Measurements from ENCODE around the gene MIEF2. TPM values are rescaled to one million over a fixed set of nuclear protein-coding genes. Genes with fewer than 3 reads are reported as not detected.

The MIEF2 gene
- total and polyA plus RNA-seq, 3 experiments from 2014 or later, result 5.5 to 14.1 (median 5.6) TPM

GRCh38 chr17:18229771-18230170, 30.7 kb upstream of the MIEF2 start:
- ChIA-PET POLR2A (no interaction called here), CTCF (no interaction called here)
- peaks cover 22 to 42% (median 27%) of the 10 kb centered on the region in 3 donors for H3K4me1 Mint-ChIP-seq
- no peaks in the 10 kb centered on the region for H3K27me3 Mint-ChIP-seq
- H3K9me3 Mint-ChIP-seq, result no peaks in the 10 kb centered on the region
- Histone ChIP-seq H3K4me3 (ENCODE audit: low read length) (no peak overlapping the region), H3K27me3 (ENCODE audit: insufficient read depth, low read length, poor library complexity, severe bottlenecking) (no peaks in the 10 kb centered on the region), H3K27ac (ENCODE audit: low read depth, low read length) (no peak overlapping the region), H3K9me3 (ENCODE audit: low read length) (no peaks in the 10 kb centered on the region), H3K36me3 (ENCODE audit: insufficient read depth, low read length) (no peaks in the 10 kb centered on the region), H3K4me1 (ENCODE audit: insufficient read depth, low read length) (peaks cover 16% of the 10 kb centered on the region)
- H3K27ac Mint-ChIP-seq, result peak overlapping the region in 1 of 8 donors; percentile 17
- no peak overlapping the region for H3K4me3 Mint-ChIP-seq
- no peak for DNase-seq
- peaks cover 0 to 26% (median 0%) of the 10 kb centered on the region in 3 donors for H3K36me3 Mint-ChIP-seq

GRCh38 chr17:18230288-18231141, 29.9 kb upstream of the MIEF2 start:
- DNase-seq, result no peak
- ChIA-PET CTCF (no interaction called here), POLR2A (no interaction called here)
- Mint-ChIP-seq H3K27ac (no peak overlapping the region), H3K27me3 (no peaks in the 10 kb centered on the region), H3K4me3 (no peak overlapping the region), H3K36me3 (peaks cover 0 to 34% (median 0%) of the 10 kb centered on the region in 3 donors), H3K9me3 (no peaks in the 10 kb centered on the region), H3K4me1 (peaks cover 22 to 38% (median 27%) of the 10 kb centered on the region in 3 donors)
- Histone ChIP-seq H3K36me3 (ENCODE audit: insufficient read depth, low read length) (no peaks in the 10 kb centered on the region), H3K9me3 (ENCODE audit: low read length) (no peaks in the 10 kb centered on the region), H3K4me3 (ENCODE audit: low read length) (no peak overlapping the region), H3K4me1 (ENCODE audit: insufficient read depth, low read length) (peaks cover 12% of the 10 kb centered on the region), H3K27ac (ENCODE audit: low read depth, low read length) (no peak overlapping the region), H3K27me3 (ENCODE audit: insufficient read depth, low read length, poor library complexity, severe bottlenecking) (no peaks in the 10 kb centered on the region)

- H3K4me3 Mint-ChIP-seq, result no peak overlapping the region
- ChIA-PET CTCF (no interaction called here), POLR2A (no interaction called here)
Measured at GRCh38 chr17:18231164-18231563, 29.3 kb upstream of the MIEF2 start.

GRCh38 chr17:18233803-18234518, 26.5 kb upstream of the MIEF2 start:
- ChIA-PET POLR2A (interaction anchor here (0.5 kb wide), 1 partner anchor 92 kb away, joined by 3 read pairs; no protein-coding TSS in a partner anchor), CTCF (interaction anchor here (1.2 kb wide), 1 partner anchor 10 kb away, joined by 4 read pairs; no protein-coding TSS in a partner anchor)
- Mint-ChIP-seq H3K27me3 (no peaks in the 10 kb centered on the region), H3K27ac (no peak overlapping the region), H3K9me3 (no peaks in the 10 kb centered on the region), H3K36me3 (peaks cover 0 to 56% (median 7%) of the 10 kb centered on the region in 3 donors), H3K4me3 (no peak overlapping the region), H3K4me1 (peaks cover 0 to 6% (median 0%) of the 10 kb centered on the region in 3 donors)
- DNase-seq, result no peak
- no peak overlapping the region for H3K27ac ChIP-seq (ENCODE audit: low read depth, low read length)
- H3K36me3 ChIP-seq (ENCODE audit: insufficient read depth, low read length), result no peaks in the 10 kb centered on the region
- H3K27me3 ChIP-seq (ENCODE audit: insufficient read depth, low read length, poor library complexity, severe bottlenecking), result no peaks in the 10 kb centered on the region
- no peak overlapping the region for H3K4me3 ChIP-seq (ENCODE audit: low read length)
- H3K4me1 ChIP-seq (ENCODE audit: insufficient read depth, low read length), result no peaks in the 10 kb centered on the region
- no peaks in the 10 kb centered on the region for H3K9me3 ChIP-seq (ENCODE audit: low read length)

More at GRCh38 chr17:18231164-18231563, 29.3 kb upstream of the MIEF2 start:
- peak overlapping the region in 1 of 8 donors; percentile 58 for H3K27ac Mint-ChIP-seq
- DNase-seq, result no peak
- no peaks in the 10 kb centered on the region for H3K9me3 Mint-ChIP-seq
- no peaks in the 10 kb centered on the region for H3K27me3 Mint-ChIP-seq
- H3K4me3 ChIP-seq (ENCODE audit: low read length), result no peak overlapping the region
- peaks cover 0 to 36% (median 2%) of the 10 kb centered on the region in 3 donors for H3K36me3 Mint-ChIP-seq
- H3K27me3 ChIP-seq (ENCODE audit: insufficient read depth, low read length, poor library complexity, severe bottlenecking), result no peaks in the 10 kb centered on the region
- H3K36me3 ChIP-seq (ENCODE audit: insufficient read depth, low read length), result no peaks in the 10 kb centered on the region
- H3K27ac ChIP-seq (ENCODE audit: low read depth, low read length), result no peak overlapping the region
- peaks cover 9% of the 10 kb centered on the region for H3K4me1 ChIP-seq (ENCODE audit: insufficient read depth, low read length)
- H3K9me3 ChIP-seq (ENCODE audit: low read length), result no peaks in the 10 kb centered on the region
- H3K4me1 Mint-ChIP-seq, result peaks cover 19 to 34% (median 23%) of the 10 kb centered on the region in 3 donors

- H3K27me3 Mint-ChIP-seq, result no peaks in the 10 kb centered on the region
- ChIA-PET CTCF (interaction anchor here (1.2 kb wide), 1 partner anchor 11 kb away, joined by 4 read pairs; no protein-coding TSS in a partner anchor), POLR2A (no interaction called here)
- no peak overlapping the region for H3K4me3 Mint-ChIP-seq
- H3K4me1 ChIP-seq (ENCODE audit: insufficient read depth, low read length), result no peaks in the 10 kb centered on the region
- no peaks in the 10 kb centered on the region for H3K9me3 Mint-ChIP-seq
- H3K4me3 ChIP-seq (ENCODE audit: low read length), result no peak overlapping the region
- peaks cover 0 to 2% (median 0%) of the 10 kb centered on the region in 3 donors for H3K4me1 Mint-ChIP-seq
- no peak for DNase-seq
- peak overlapping the region in 2 of 8 donors; percentile 73 to 83 for H3K27ac Mint-ChIP-seq
- peaks cover 0 to 64% (median 7%) of the 10 kb centered on the region in 3 donors for H3K36me3 Mint-ChIP-seq
- no peaks in the 10 kb centered on the region for H3K9me3 ChIP-seq (ENCODE audit: low read length)
- H3K36me3 ChIP-seq (ENCODE audit: insufficient read depth, low read length), result no peaks in the 10 kb centered on the region
- H3K27ac ChIP-seq (ENCODE audit: low read depth, low read length), result no peak overlapping the region
- no peaks in the 10 kb centered on the region for H3K27me3 ChIP-seq (ENCODE audit: insufficient read depth, low read length, poor library complexity, severe bottlenecking)
Measured at GRCh38 chr17:18234853-18235380, 25.5 kb upstream of the MIEF2 start.

GRCh38 chr17:18235743-18236256, 24.7 kb upstream of the MIEF2 start:
- Mint-ChIP-seq H3K27ac (peak overlapping the region in 3 of 8 donors; percentile 59 to 79 (median 75)), H3K9me3 (no peaks in the 10 kb centered on the region), H3K36me3 (peaks cover 0 to 68% (median 7%) of the 10 kb centered on the region in 3 donors), H3K27me3 (no peaks in the 10 kb centered on the region), H3K4me1 (no peaks in the 10 kb centered on the region), H3K4me3 (no peak overlapping the region)
- ChIA-PET CTCF (no interaction called here), POLR2A (no interaction called here)
- DNase-seq, result no peak
- Histone ChIP-seq H3K36me3 (ENCODE audit: insufficient read depth, low read length) (no peaks in the 10 kb centered on the region), H3K4me3 (ENCODE audit: low read length) (no peak overlapping the region), H3K27me3 (ENCODE audit: insufficient read depth, low read length, poor library complexity, severe bottlenecking) (no peaks in the 10 kb centered on the region), H3K9me3 (ENCODE audit: low read length) (no peaks in the 10 kb centered on the region), H3K4me1 (ENCODE audit: insufficient read depth, low read length) (no peaks in the 10 kb centered on the region), H3K27ac (ENCODE audit: low read depth, low read length) (no peak overlapping the region)

GRCh38 chr17:18236494-18236893, 24.0 kb upstream of the MIEF2 start:
- Mint-ChIP-seq H3K4me3 (no peak overlapping the region), H3K27ac (peak overlapping the region in 4 of 8 donors; percentile 48 to 91 (median 67))
- POLR2A ChIA-PET, result no interaction called here

More at GRCh38 chr17:18236494-18236893, 24.0 kb upstream of the MIEF2 start:
- no peaks in the 10 kb centered on the region for H3K4me1 Mint-ChIP-seq
- no peaks in the 10 kb centered on the region for H3K4me1 ChIP-seq (ENCODE audit: insufficient read depth, low read length)
- no peak overlapping the region for H3K27ac ChIP-seq (ENCODE audit: low read depth, low read length)
- CTCF ChIA-PET, result no interaction called here
- H3K27me3 Mint-ChIP-seq, result no peaks in the 10 kb centered on the region
- no peak overlapping the region for H3K4me3 ChIP-seq (ENCODE audit: low read length)
- H3K9me3 ChIP-seq (ENCODE audit: low read length), result no peaks in the 10 kb centered on the region
- no peak for DNase-seq
- peaks cover 0 to 74% (median 7%) of the 10 kb centered on the region in 3 donors for H3K36me3 Mint-ChIP-seq
- H3K27me3 ChIP-seq (ENCODE audit: insufficient read depth, low read length, poor library complexity, severe bottlenecking), result no peaks in the 10 kb centered on the region
- no peaks in the 10 kb centered on the region for H3K36me3 ChIP-seq (ENCODE audit: insufficient read depth, low read length)
- no peaks in the 10 kb centered on the region for H3K9me3 Mint-ChIP-seq
